ENCODE results near the gene SRPK3. TPM values are rescaled to one million over a fixed set of nuclear protein-coding genes. Genes with fewer than 3 reads are reported as not detected.

Gene SRPK3
- total and polyA plus RNA-seq, 2 donors (not counting 3 experiments of a cell fraction or from before 2014, with no cell fraction given): 0.25 to 0.40 TPM

- no peaks in the 10 kb centered on the region for H3K9me3 ChIP-seq (replicated peaks; ENCODE audit: control insufficient read depth, insufficient read depth, low read length)
- CTCF ChIA-PET: no interaction called here
- TF ChIP-seq FOS (IDR thresholded peaks at IDR 0.05; ENCODE audit: borderline replicate concordance, insufficient read depth, low read length): no peak
- no peak for TF ChIP-seq POLR2A (IDR thresholded peaks at IDR 0.05; ENCODE audit: low read depth, low read length)
- TF ChIP-seq MYC (IDR thresholded peaks at IDR 0.05; ENCODE audit: low read depth, low read length): no peak
- no peak for TF ChIP-seq POLR2AphosphoS5 (IDR thresholded peaks at IDR 0.05; ENCODE audit: insufficient read depth, low read depth, low read length)
- TF ChIP-seq JUN (IDR thresholded peaks at IDR 0.05; ENCODE audit: borderline replicate concordance, insufficient read depth, insufficient read length, low read depth): no peak
- TF ChIP-seq, protein P1, sequence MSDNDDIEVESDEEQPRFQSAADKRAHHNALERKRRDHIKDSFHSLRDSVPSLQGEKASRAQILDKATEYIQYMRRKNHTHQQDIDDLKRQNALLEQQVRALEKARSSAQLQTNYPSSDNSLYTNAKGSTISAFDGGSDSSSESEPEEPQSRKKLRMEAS (IDR thresholded peaks at IDR 0.05; ENCODE audit: insufficient read depth, insufficient read length): no peak
- TF ChIP-seq, protein P2, sequence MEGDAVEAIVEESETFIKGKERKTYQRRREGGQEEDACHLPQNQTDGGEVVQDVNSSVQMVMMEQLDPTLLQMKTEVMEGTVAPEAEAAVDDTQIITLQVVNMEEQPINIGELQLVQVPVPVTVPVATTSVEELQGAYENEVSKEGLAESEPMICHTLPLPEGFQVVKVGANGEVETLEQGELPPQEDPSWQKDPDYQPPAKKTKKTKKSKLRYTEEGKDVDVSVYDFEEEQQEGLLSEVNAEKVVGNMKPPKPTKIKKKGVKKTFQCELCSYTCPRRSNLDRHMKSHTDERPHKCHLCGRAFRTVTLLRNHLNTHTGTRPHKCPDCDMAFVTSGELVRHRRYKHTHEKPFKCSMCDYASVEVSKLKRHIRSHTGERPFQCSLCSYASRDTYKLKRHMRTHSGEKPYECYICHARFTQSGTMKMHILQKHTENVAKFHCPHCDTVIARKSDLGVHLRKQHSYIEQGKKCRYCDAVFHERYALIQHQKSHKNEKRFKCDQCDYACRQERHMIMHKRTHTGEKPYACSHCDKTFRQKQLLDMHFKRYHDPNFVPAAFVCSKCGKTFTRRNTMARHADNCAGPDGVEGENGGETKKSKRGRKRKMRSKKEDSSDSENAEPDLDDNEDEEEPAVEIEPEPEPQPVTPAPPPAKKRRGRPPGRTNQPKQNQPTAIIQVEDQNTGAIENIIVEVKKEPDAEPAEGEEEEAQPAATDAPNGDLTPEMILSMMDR (IDR thresholded peaks at IDR 0.05; ENCODE audit: extremely low read depth in 1 of 2, insufficient read depth in 1 of 2, low read depth in 1 of 2, low read length in 2 of 2): no peak
- TF ChIP-seq EZH2 (IDR thresholded peaks at IDR 0.05; ENCODE audit: borderline replicate concordance, low read depth, low read length, severe bottlenecking): no peak
- H3K4me1 ChIP-seq (ENCODE audit: control insufficient read depth, extremely low read depth, insufficient read depth, low read length): peaks cover 3% of the 10 kb centered on the region
- H3K27ac ChIP-seq (ENCODE audit: insufficient read depth, low read depth, low read length): no peak overlapping the region
- no peaks in the 10 kb centered on the region for H3K36me3 ChIP-seq (ENCODE audit: control insufficient read depth in 2 of 2, extremely low read depth in 1 of 2, insufficient read depth in 2 of 2, low read length in 2 of 2)
- H3K9me1 ChIP-seq (replicated peaks; ENCODE audit: control insufficient read depth, extremely low read depth, insufficient read depth, low read length): no peaks in the 10 kb centered on the region
- H4K20me1 ChIP-seq (replicated peaks; ENCODE audit: control insufficient read depth, extremely low read depth, insufficient read depth, low read length): no peaks in the 10 kb centered on the region
- H2AFZ ChIP-seq (ENCODE audit: low read depth, low read length): no peak overlapping the region
- no TSS peak for BruUV-seq (replicated peaks)
- POLR2A ChIA-PET: no interaction called here
- intact Hi-C loops (cut with micrococcal nuclease) (no loop called here), dilution Hi-C loops (cut with MboI; ENCODE audit: extremely low pct_ligation_motif_present, low sequenced_read_pairs) (no loop called here)
- H3K79me2 ChIP-seq (ENCODE audit: control insufficient read depth, insufficient read depth, low read length): no peaks in the 10 kb centered on the region
- H3K4me3 ChIP-seq (replicated peaks in 1 of 3; ENCODE audit: insufficient read depth in 1 of 3, low read depth in 1 of 3, low read length in 3 of 3): no peak overlapping the region
- no peak overlapping the region for H3K9ac ChIP-seq (replicated peaks; ENCODE audit: extremely low read depth, insufficient read depth, low read length)
- H3K4me2 ChIP-seq (ENCODE audit: insufficient read depth, low read length): no peak overlapping the region
- no peak for FAIRE-seq
- H3K27me3 ChIP-seq (ENCODE audit: control insufficient read depth in 2 of 2, insufficient read depth in 2 of 2, low read length in 2 of 2): peaks cover 19 to 21% of the 10 kb centered on the region in 2 experiments
- no peak for DNase-seq (ENCODE audit: low read depth, low spot score)
These were observed 43.5 kb downstream of the SRPK3 start for GRCh38 chrX:153824348-153824747.

Measured in endothelial cell of umbilical vein (primary cell).